HG03159 (cell line): Measurements from ENCODE around the gene TMC6.

Source experiments
- ATAC-seq: cut with Tn5 transposase; IDR thresholded peaks from one replicate; pipeline ENCODE4 v1.9.1; 2021; ENCODE audit warnings: mild to moderate bottlenecking, moderate library complexity; ENCODE audit not compliant: unreplicated experiment

The TMC6 gene

DNA sequence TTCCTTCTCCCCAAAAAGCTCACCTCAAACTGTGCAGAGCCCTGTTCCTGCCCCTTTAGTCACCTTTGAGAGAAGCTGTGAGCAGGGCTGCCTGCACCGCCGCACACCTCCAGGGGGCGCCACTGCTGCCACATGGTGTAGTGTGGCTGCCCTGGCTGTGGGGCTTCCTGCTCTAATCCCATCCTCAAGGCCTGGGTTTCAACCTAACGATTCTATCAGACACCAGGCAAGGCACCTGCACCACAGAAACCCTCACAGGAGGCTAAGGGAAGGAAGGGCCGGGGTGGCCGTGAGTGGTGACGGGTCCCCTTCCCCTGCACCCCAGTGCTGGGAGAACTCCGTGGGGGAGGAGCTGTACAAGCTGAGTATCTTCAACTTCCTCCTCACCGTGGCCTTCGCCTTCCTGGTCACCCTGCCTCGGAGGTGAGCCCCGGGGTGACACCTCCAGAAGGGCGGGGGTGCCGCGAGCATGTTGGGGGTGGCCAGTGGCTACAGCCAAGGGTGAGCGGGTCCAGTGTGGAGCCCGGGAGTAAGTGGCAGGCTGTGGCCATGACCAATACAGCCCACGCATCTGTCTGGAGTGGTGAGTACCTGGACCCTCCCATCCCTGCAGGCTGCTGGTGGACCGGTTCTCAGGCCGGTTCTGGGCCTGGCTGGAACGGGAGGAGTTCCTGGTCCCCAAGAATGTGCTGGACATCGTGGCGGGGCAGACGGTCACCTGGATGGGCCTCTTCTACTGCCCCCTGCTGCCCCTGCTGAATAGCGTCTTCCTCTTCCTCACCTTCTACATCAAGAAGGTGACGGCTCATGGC, 9.0 kb upstream of the TMC6 start:
- no peak for ATAC-seq

DNA sequence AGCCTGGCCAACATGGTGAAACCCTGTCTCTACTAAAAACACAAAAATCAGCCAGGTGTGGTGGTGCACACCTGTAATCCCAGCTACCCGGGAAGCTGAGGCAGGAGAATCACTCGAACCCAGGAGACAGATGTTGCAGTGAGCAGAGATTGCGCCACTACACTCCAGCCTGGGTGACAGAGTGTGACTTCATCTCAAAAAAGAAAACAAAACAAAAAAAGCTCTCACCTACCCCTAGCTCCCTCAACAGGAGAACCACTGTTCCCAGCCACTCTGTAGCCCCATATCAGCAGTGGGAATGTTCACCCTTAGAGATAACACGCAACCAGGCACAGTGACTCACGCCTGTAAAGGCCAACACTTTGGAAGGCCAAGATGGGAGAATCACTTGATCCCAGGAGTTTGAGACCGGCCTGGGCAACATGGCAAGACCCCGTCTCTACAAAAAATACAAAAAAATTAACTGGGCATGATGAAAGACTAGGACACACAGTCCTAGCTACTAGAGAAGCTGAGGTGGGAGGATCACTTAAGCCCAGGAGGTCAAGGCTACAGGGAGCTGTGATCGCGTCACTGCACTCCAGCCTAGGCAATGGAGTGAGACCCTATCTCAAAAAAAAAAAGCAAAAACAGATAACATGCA, 7.4 kb upstream of the TMC6 start:
- ATAC-seq = no peak

DNA sequence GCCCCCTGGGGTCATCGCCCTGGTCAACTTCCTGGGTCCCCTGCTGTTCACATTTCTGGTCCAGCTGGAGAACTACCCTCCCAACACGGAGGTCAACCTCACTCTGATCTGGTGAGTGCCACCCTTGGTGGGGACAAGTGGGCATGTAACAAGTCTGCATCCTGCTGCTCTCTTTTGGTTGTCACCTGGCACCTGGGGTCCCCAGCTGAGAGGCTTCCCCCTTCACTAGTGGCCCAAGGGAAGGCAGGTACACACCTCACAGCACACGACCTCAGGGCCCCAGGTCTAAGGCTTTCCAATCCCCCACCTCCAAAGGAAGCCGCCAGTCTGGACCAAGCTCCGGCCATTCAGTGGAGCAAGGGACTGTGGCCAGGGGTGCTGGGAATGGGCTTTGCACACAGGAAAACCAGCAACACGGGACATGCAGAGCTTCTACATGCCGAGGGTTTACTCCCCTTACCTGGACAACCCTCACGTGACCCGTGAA, 6.4 kb upstream of the TMC6 start:
- no peak for ATAC-seq

DNA sequence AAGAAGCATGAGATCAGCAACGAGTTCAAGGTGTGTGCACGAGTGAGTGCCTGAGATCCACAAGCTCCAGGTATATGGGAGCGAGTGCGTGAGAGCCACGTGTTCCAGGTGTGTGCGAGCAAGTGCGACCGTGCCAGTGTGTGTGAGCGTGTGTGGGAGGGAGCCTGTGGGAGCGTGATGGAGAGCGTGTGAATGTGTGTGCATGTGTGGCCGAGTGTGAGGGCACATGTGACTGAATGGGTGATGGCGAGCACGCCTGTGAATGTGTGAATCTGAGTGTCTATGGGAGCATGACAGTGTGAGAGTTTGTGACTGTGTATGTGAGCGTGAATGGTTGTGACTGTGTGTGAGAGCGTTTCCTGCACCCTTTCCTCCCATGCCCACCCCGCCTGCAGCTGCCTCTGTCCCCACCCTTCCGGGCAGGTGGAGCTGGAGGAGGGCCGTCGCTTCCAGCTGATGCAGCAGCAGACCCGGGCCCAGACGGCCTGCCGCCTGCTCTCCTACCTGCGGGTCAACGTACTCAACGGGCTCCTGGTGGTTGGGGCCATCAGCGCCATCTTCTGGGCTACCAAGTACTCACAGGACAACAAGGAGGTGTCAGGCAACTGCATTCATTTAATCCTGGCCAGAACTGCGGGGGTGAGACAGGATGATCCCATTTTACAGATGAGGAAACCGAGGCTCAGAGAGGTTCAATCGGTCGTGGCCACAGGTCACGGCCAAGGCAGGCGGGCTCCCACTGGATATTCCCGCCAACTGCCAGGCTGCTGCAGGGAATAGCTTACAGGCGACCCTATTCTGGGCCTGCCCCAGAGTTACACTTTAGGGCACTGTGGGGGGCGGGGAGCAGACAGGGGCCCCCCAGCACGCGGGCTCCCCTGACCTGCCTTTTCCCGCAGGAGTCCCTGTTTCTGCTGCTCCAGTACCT, 5.7 kb upstream of the TMC6 start:
- ATAC-seq = no peak

DNA sequence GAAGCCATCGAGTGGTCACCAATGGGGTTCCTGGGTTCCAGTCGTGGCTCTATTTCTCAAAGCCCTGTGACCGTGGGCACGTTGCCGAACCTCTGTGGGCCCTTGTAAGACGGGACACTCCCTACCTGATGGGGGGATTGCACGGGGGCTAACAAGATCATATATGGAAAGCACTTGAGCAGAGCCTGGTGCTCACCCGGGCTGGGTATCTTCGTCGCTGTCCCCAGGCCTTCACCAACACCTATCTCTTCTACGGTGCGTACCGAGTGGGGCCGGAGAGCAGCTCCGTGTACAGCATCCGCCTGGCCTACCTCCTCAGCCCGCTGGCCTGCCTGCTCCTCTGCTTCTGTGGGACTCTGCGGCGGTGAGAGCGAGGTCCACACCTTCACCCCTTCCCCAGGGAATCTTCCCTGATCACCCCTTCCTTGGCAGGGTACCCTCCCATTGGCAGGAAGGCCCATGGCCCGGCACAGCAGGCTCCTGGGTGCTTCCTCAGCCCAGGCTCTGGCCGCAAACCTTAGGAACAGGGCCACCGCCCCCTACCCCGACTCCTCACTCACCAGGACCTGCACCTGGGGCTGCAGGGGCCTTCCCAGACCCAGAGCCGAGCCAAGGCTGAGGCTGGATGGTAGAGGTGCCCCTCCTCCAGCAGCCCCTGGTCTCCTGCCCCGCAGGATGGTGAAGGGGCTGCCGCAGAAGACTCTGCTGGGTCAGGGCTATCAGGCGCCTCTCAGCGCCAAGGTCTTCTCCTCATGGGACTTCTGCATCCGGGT, 4.8 kb upstream of the TMC6 start:
- no peak for ATAC-seq

DNA sequence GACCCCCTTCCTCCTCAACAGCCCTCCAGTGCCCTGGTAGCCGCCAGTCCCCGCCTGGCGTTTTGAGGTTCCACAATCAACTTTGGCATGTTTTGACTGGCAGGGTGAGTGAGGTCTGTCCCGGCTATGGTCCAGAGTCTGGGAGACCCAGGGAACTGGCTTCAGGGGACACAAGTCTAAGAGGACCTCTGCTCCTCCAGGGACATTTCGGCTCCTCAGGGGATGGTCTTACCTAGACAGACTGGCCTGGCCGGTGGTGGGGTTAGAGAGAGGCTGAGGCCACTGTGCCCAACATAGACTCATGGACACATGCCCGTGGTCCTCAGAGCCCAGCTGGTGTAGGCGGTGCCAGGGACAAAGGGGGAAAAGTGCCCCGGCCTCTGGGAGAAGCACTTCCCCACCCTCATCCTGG, 4.2 kb upstream of the TMC6 start:
- no peak for ATAC-seq

DNA sequence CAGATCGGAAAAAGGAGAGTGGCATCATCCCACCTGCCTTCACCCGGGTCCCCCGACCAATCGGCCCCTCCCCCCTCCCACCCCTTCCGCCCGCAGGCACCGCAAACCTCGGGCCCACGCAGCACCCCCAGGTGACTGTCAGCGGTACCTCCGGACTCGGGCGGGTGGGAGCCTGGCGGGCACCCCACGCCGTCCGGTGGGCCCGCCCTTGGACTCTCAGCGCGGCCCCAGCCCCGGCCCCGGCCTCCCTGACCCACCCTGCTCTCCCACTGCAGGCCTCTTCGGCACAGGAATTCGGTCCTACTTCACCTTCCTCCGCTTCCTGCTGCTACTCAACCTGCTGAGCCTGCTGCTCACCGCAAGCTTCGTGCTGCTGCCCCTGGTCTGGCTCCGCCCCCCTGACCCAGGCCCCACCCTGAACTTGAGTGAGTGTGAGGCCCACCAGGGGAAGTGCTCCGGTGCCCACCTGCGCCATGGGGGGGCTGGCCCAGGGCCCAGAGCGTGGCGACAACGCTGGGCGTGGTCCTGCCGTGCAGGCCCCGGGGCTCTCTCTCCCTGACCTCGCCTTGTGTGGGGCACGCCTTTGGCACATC, 3.6 kb upstream of the TMC6 start:
- no peak for ATAC-seq

DNA sequence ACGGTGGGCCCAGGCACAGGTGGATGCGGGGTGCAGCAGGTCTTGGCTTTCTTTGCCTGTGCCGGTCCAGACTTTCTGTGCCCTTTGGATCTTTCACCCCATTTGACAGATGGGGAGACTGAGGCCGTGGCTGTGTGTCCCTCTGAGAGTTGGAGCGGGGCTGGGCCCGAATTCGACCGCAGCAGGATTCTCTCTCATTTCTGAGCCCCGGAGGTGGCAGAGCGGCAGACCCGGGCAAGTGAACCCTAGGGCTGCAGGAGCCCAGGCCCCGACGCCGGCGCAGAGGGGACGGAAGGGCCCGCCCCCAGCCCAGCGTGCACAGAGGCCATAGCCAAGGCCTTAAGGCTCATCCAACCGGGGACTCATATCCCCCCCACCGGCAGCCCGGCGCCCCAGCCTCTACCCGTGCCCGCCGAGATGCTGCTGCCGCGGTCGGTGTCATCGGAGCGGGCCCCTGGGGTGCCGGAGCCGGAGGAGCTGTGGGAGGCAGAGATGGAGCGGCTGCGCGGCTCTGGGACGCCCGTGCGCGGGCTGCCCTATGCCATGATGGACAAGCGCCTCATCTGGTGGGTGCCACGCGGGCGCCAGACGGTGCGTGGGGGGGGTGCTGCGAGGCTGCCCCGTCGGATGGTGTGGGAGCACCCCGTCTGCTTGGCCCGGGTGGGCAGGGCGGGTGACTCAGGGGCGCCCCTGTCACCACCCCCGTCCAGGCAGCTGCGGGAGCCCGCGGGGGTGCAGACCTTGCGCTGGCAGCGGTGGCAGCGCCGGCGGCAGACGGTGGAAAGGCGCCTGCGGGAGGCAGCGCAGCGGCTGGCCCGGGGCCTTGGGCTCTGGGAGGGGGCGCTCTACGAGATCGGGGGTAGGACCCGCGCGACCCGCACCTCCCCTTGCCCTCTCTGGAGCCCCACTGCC, 2.9 kb upstream of the TMC6 start:
- ATAC-seq = no peak

DNA sequence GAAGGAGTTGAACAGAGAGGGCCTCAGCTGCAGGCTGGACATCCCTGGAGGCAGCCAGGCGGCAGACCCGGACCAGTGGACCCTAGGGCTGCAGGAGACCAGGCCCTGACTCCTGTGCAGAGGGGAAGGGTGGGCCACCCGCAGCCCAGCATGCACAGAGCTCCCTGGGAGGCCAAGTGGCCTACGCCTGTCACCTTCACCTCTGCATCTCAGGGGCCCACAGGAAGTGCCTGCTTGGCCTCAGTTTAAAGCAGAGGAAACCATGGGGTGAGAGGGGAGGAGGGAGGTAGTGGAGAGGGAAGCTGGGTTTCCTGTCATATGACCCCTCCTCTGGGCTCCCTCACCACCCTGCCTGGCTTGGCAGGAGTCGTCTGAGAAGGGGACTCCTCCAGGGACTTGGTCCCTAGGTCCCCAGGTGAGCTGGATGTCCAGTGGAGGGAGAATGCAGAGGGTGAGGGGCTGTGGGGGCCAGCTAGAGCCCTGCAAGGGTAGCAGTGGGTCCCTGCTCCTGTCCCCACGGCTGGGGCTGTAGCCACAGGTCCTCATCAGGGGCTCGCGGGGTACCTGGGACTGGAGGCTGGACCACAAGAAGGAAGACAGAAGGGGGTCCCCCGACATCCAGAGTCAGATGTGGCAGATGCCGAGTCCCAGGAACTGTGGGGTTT, 2.0 kb upstream of the TMC6 start, which contains the start of gene TMC8:
Gene TMC8, plus strand, starts transcription at position 335 of the 665 bp plus-strand sequence. CDS start 818 bp downstream, outside the sequence.
- no peak for ATAC-seq

DNA sequence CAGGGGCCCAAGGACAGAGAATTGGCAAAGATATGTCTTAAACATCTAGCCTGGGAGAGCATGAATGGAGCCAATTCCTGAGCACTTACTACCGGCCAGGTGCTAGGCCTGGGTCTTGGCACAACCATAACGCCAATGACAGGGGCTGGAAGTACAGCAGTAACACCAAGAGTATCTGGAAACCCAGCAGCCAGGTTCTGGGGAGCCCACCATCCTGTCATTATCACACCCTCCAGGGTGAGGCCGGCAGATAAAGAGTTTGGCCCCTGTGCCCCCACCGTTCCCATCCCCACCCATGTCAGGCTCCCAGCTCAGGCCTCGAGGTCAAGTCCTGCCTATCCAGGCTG, 1.5 kb upstream of the TMC6 start:
- no peak for ATAC-seq

DNA sequence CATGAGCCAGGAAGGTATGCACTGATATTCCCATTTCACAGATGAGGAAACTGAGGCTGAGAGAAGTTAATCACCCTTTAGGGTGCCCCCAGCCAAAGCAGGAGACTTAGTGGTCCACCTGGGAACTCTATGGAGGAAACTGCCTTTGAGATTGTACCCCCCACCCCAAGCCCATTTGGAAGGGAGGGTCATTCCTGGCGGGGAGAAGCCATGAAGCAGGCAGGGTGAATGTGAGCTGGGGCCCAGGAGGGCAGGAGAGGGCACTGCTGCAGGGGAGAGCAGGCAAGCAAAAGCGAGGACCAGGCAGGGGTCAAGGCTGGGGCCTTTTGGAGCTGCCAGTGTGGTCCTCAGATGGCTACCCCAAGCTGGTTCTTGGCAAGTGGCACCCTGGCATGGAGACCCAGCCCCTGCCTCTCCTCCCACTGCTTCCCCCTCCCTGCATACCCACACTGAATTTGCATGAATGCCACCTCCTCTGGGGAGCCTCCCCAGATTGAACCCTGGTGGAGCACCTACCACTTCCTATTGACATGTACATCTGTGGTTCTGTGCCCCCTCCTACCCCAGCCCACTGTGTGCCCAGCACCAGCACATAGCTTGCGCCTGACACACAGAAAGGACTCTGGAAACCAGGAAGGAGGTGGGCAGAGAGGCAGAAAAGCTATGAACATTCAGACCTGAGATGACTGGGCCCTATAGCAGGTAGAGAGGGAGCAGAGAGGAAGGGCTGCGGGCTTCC, 965 bp upstream of the TMC6 start:
- no peak for ATAC-seq

DNA sequence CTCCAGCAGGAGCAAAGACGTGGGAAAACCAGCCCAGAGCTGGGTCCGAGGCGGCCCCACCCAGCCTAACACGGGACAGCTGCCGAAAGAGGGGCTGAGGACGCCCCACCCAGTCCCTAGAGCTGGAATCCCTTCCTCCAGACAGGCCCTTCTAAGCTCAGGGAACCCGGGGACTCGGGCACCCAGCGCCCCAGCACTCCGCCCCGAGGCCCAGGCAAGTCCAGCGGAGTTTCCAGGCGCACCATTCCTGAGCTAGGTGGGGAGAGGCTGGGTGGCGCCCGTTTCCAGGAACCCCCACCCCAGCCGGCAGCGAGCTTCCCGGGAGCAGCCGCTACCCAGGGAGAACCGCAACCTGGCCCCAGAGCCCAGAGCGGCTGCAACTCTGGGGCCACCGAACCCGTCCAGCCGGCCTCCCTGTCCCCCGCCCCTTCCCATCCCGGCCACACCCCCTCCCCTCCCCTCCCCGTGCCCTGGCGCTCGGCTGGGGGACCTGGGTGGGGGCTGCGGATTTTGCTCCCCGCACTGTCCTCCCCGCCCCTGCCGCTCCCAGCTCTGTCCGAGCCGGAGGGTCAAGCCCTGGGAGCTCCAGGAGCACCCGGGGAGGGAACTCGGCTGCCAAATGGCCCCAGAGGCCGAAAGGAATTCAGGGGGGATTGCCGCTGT, 536 bp downstream of the TMC6 start:
- no peak for ATAC-seq

DNA sequence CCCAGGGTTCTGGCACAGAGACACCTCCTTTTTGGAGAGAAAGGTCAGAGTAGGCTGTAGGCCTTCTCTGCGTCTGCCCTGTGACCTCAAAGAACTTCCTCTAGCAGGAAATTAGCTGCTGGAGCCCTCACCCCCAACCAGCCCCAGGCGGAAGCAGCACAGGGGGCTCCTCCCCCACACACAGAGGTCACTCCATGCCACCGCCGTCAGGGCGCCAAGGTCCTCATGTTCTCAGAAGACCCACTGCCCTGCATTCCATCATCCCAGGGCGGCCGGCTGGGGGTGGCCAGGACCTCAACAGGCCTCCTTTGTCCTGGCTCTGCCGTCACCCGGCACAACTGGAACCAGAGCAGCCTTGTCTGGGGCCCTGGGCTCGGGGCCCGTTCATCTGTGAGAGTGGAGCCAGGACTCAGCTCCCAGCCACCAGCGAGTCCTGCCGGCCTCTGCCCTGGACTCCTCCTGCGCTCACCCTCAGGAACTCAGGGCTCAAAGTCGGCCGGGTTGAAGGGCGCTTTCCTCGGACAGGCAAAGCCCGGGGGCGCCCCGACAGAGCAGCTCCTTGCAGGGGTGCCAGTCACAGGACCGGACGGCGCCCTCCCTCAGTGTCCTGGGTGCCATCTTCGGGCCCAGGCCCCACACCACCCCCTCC, 1.2 kb downstream of the TMC6 start:
- no peak for ATAC-seq

DNA sequence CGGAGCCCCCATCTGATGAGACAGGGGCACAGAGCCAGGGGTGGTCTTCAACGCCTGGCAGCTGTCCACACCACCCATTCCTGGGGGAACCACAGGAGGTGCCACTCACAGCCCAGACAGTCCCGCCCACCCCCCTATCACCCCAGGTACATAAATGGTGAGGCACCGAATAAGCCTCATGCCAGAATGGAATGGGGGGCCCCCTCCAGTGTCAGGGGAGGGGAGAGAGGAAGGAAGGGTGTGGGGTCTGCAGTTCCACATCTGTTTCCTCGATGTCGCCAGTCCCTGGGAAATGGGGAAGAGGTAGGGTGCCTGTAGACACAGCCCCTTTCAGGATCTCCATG, 1.7 kb downstream of the TMC6 start:
- no peak for ATAC-seq

DNA sequence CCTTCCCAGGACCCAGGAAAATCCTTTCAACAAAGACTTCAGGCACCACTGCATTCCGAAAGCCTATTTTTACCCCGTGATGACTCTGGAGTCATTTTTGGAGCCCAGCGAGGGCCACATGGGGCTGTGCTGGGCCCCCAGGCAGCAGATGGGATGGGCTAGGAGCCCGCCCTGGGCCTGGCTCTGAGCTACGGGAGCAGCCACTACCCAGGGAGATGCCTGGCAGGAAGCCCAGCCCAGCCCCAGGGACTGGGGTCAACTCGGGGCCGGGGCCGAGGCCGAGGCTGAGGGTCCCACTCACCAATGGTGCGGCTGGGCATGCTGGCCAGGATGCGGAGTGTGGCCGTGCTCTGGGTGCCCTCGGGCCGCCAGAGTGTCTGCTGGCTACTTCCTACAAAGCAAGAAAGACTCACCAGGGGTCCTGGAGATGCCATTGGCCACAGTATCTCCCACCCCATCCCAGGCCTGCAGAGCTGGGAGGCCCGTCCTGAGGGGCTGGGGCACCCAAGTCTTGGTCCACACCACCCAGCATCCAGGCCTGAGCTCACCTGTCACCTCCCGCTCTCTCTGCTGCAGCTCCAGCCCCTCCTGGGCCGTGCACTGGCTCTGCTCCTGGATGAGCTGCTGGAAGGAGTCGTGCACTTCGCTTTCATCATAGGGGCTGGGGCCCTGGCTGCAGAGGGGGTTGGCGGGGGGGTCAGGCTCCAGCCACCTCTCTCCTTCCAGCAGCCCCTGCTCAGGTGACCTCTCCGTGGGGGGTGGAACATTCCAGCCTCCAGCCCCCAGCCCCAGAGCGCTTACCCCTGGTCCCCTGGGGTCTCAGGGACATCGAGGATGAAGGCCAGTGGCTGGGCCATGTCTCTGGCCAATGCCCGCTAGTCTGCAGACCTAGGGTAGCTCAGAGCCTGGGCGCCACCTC, 2.3 kb downstream of the TMC6 start:
- no peak for ATAC-seq
